Calu3 (cell line): ENCODE data around the gene DCD. TPM values are rescaled to one million over a fixed set of nuclear protein-coding genes. Genes with fewer than 3 reads are reported as not detected.

ENCODE experiments used
- Bru-seq: library from RNA; stranded (reverse); fragments of 400-500 nt; gene quantifications from one replicate; lab custom pipeline; 2021; lab: Mats Ljungman, UMichigan
- BruChase-seq, 2 experiments: library from RNA; stranded (reverse); fragments of 400-500 nt; gene quantifications; one replicate each; lab custom pipeline; 2021; lab: Mats Ljungman, UMichigan
- BruUV-seq: library from RNA; stranded (reverse); fragments of 400-500 nt; replicated peaks from 2 replicates; lab custom pipeline; 2021; lab: Mats Ljungman, UMichigan
- CTCF ChIA-PET: fragments of 300-600 bp; sonication (Branson Sonifier 250); formaldehyde crosslinking; loops from one replicate; lab custom pipeline; 2022; ENCODE audit warnings: antibody characterized with exemption; lab: Charles Lee
- DNase-seq: peaks from one replicate; pipeline ENCODE4 v3.0.0; 2022
- H3K27ac Mint-ChIP-seq: one replicate; pipeline ENCODE4 v1.8.0; 2022; ENCODE audit warnings: mixed read lengths; ENCODE audit not compliant: unreplicated experiment
- H3K27me3 Mint-ChIP-seq: one replicate; pipeline ENCODE4 v1.8.0; 2022; ENCODE audit warnings: mixed read lengths; ENCODE audit not compliant: unreplicated experiment
- H3K36me3 Mint-ChIP-seq: one replicate; pipeline ENCODE4 v1.8.0; 2022; ENCODE audit warnings: mild to moderate bottlenecking, moderate library complexity, mixed read lengths; ENCODE audit not compliant: insufficient read depth, unreplicated experiment
- H3K4me1 Mint-ChIP-seq: one replicate; pipeline ENCODE4 v1.8.0; 2022; ENCODE audit warnings: mild to moderate bottlenecking, low read depth, mixed read lengths; ENCODE audit not compliant: unreplicated experiment
- H3K4me3 Mint-ChIP-seq: one replicate; pipeline ENCODE4 v1.8.0; 2022; ENCODE audit warnings: mild to moderate bottlenecking, low read depth, moderate library complexity, mixed read lengths; ENCODE audit not compliant: unreplicated experiment
- H3K9me3 Mint-ChIP-seq: one replicate; pipeline ENCODE4 v1.8.0; 2022; ENCODE audit warnings: low read depth, mixed read lengths; ENCODE audit not compliant: unreplicated experiment
- intact Hi-C: fragments of 100-400 bp; cut with micrococcal nuclease; formaldehyde crosslinking; loops from one replicate; pipeline ENCODE4 v1.10.0; 2022; ENCODE audit not compliant: unreplicated experiment
- long read RNA-seq: library from polyadenylated mRNA; stranded (forward); transcript quantifications from one replicate; pipeline ENCODE4 v2.0.0, GENCODE V29; 2022
- total RNA-seq: library from RNA; stranded (reverse); gene quantifications from 2 replicates; pipeline ENCODE4 v1.2.3, GENCODE V29; 2022
- TF ChIP-seq, protein P1 (sequence below): fragments of 200-600 bp; IDR thresholded peaks from one replicate; pipeline ENCODE4 v1.8.0; 2022; ENCODE audit warnings: antibody characterized with exemption; ENCODE audit not compliant: unreplicated experiment

Gene DCD, protein sequence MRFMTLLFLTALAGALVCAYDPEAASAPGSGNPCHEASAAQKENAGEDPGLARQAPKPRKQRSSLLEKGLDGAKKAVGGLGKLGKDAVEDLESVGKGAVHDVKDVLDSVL
- total RNA-seq (not detected in 2 replicates), Bru-seq, nascent RNA (not detected), BruChase-seq, experiment 1, labeled RNA remaining after a 6-hour chase (not detected), BruChase-seq, experiment 2, labeled RNA remaining after a 2-hour chase (not detected)
- long read RNA-seq = 0 reads

DNA sequence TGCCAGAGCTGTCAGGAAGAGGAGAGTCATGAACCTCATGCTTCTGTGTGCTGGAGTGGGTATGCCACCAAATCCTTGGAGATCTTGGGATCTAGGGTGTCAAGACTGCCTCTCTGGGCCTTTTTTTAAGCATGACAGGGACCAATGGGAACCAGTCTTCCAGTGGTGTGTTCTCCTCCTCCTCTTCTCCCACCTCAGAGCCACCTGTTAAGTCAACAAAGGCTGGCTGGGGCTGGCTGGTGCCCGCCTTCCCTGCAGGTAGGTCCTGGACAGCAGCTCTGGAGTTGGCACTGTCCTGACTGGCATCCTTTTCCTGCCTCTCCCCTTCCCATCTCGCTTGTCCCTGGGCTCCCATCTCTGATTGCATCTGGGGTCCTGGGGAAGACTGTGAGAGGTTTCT, at the start of gene DCD:
Gene DCD, minus strand, starts transcription at position 101 of the 400 bp plus-strand sequence. Its CDS starts 62 bp downstream, at position 39.
- CTCF ChIA-PET = no interaction called here
- TF ChIP-seq, protein P1, sequence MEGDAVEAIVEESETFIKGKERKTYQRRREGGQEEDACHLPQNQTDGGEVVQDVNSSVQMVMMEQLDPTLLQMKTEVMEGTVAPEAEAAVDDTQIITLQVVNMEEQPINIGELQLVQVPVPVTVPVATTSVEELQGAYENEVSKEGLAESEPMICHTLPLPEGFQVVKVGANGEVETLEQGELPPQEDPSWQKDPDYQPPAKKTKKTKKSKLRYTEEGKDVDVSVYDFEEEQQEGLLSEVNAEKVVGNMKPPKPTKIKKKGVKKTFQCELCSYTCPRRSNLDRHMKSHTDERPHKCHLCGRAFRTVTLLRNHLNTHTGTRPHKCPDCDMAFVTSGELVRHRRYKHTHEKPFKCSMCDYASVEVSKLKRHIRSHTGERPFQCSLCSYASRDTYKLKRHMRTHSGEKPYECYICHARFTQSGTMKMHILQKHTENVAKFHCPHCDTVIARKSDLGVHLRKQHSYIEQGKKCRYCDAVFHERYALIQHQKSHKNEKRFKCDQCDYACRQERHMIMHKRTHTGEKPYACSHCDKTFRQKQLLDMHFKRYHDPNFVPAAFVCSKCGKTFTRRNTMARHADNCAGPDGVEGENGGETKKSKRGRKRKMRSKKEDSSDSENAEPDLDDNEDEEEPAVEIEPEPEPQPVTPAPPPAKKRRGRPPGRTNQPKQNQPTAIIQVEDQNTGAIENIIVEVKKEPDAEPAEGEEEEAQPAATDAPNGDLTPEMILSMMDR = no peak
- intact Hi-C loops = no loop called here

DNA sequence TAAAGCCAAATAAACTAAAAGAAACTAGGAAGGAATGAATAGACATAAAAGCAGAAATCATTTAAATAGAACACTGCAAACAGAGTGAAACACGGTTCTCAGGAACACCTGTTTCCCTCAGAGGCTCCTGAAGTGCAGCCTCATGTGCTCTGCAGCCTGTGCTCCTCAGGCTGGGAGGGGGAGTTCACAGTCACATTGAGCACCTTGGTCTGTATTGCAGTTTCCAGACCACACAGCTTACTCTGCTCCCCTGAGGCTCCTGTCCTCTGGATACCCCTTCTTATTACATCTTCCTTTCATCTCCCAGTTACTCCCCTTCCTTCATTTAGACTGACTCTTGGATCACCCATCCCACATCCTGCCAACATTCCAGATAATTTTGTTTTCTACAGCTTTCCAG, 49.7 kb upstream of the DCD start:
- no peaks in the 10 kb centered on the region for H3K4me1 Mint-ChIP-seq
- no peaks in the 10 kb centered on the region for H3K36me3 Mint-ChIP-seq
- CTCF ChIA-PET = no interaction called here
- H3K4me3 Mint-ChIP-seq = no peak overlapping the region
- intact Hi-C loops = no loop called here
- H3K27ac Mint-ChIP-seq = no peak overlapping the region
- no peaks in the 10 kb centered on the region for H3K9me3 Mint-ChIP-seq
- TF ChIP-seq, protein P1 = no peak
- DNase-seq = no peak
- H3K27me3 Mint-ChIP-seq = peaks cover 79% of the 10 kb centered on the region
- no TSS peak for BruUV-seq

More for the DNA sequence above, at the start of gene DCD:
- Mint-ChIP-seq H3K4me3 (no peak within 1 kb of the TSS), H3K27ac (no peak within 1 kb of the TSS), H3K36me3 (no peaks in the 10 kb centered on the region), H3K27me3 (peaks cover 51% of the 10 kb centered on the region), H3K4me1 (no peaks in the 10 kb centered on the region), H3K9me3 (no peaks in the 10 kb centered on the region)
- BruUV-seq = no TSS peak
- no peak for DNase-seq

DNA sequence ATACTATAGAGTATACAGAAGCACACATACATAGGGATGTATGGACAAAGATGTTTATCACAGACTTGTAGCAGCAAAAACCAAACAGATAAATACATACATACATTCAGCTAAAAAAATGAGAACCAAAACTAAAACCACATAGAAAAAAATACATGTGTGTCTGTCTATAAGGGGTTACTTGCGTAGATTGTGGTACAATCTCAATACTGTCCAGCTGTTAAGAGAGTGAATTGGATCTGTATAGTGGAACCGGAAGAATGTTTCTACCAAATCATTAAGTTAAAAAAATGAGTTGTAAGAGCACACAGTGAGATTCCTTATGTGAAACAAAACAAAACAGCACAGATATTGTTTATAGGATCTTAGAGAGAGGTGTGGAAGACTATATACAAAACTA, 44.2 kb upstream of the DCD start:
- H3K27me3 Mint-ChIP-seq = peaks cover 86% of the 10 kb centered on the region
- no peaks in the 10 kb centered on the region for H3K36me3 Mint-ChIP-seq
- no peaks in the 10 kb centered on the region for H3K9me3 Mint-ChIP-seq
- intact Hi-C loops = no loop called here
- H3K4me1 Mint-ChIP-seq = no peaks in the 10 kb centered on the region
- CTCF ChIA-PET = no interaction called here
- TF ChIP-seq, protein P1 = no peak
- H3K27ac Mint-ChIP-seq = no peak overlapping the region
- BruUV-seq = no TSS peak
- DNase-seq = no peak
- H3K4me3 Mint-ChIP-seq = no peak overlapping the region

DNA sequence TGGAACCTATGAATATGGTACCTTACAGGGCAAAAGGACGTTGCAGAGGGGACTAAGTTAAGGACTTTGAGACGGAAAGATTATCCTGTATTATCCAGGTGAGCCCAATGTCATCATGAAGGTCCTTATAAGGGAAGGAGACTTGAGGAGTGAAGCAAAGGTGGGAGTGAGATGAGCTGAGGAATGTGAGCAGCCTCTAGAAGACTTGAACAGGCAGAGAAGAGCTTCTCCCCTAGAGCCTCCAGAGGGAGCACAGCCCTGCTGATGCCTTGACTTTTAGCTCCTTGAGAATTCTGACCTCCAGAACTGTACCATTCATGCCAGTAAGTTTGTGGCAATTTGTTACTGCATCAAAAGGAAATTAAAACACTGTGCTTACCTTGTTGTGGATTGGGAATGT, 41.8 kb upstream of the DCD start:
- no peak overlapping the region for H3K4me3 Mint-ChIP-seq
- no peaks in the 10 kb centered on the region for H3K9me3 Mint-ChIP-seq
- TF ChIP-seq, protein P1 = no peak
- H3K27ac Mint-ChIP-seq = no peak overlapping the region
- no peaks in the 10 kb centered on the region for H3K36me3 Mint-ChIP-seq
- CTCF ChIA-PET = interaction anchor here (1.1 kb wide), 2 partner anchors 13 to 110 kb away, joined by 3 to 4 read pairs; no protein-coding TSS in a partner anchor
- peaks cover 89% of the 10 kb centered on the region for H3K27me3 Mint-ChIP-seq
- no peak for DNase-seq
- intact Hi-C loops = no loop called here
- H3K4me1 Mint-ChIP-seq = no peaks in the 10 kb centered on the region
- BruUV-seq = no TSS peak
